GM12875 (cell line): ENCODE results near the gene LURAP1L.

Experiments used
- H3K4me3 ChIP-seq: one replicate; pipeline ENCODE4 v1.5.1; 2011; ENCODE audit warnings: low read depth, low read length, control low read depth
- CTCF ChIP-seq: IDR thresholded peaks from 2 replicates; pipeline ENCODE4 v1.5.1; 2011; ENCODE audit warnings: low read depth, mild to moderate bottlenecking, control low read depth, inconsistent platforms, low read length, moderate library complexity, borderline replicate concordance; ENCODE audit not compliant: insufficient read depth

LURAP1L gene

GRCh38 chr9:12816656-12817101, 41.9 kb downstream of the LURAP1L start:
- no peak for TF ChIP-seq CTCF
- no peak overlapping the region for H3K4me3 ChIP-seq

- H3K4me3 ChIP-seq = no peak overlapping the region
- TF ChIP-seq CTCF = no peak
These were observed 42.9 kb downstream of the LURAP1L start for GRCh38 chr9:12817702-12818101.

GRCh38 chr9:12818431-12819000, 43.7 kb downstream of the LURAP1L start:
- TF ChIP-seq CTCF = no peak
- no peak overlapping the region for H3K4me3 ChIP-seq

- no peak overlapping the region for H3K4me3 ChIP-seq
- TF ChIP-seq CTCF = peak; percentile 60; the same call in 1 of the 2 replicates
These were observed 44.8 kb downstream of the LURAP1L start for GRCh38 chr9:12819436-12820185.

GRCh38 chr9:12822111-12822510, 47.3 kb downstream of the LURAP1L start:
- H3K4me3 ChIP-seq = no peak overlapping the region
- TF ChIP-seq CTCF = no peak

- H3K4me3 ChIP-seq = no peak overlapping the region
- no peak for TF ChIP-seq CTCF
These were observed 52.2 kb downstream of the LURAP1L start for GRCh38 chr9:12826924-12827565.
